Measurements from ENCODE around the gene UGT1A3. TPM values are rescaled to one million over a fixed set of nuclear protein-coding genes. Genes with fewer than 3 reads are reported as not detected.

The UGT1A3 gene
- total RNA-seq, 1 donor from 2014 or later, result not detected

DNA sequence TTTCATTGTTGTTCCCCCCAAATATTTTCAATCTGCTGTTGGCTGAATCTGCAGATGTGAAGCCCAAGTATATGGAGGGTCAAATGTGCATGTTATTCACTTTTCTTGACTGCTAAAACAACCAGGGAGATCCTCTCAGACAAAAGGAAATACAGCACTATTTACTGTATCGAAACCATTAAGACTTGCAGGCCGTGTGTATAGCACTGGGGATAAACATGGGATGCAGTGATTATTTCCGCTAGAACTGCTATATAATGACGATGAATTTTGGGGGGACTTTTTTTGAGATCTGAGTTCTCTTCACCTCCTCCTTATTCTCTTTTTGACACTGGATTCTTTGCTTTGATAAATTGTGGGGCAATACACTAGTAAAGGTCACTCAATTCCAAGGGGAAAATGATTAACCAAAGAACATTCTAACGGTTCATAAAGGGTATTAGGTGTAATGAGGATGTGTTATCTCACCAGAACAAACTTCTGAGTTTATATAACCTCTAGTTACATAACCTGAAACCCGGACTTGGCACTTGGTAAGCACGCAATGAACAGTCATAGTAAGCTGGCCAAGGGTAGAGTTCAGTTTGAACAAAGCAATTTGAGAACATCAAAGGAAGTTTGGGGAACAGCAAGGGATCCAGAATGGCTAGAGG, 27.7 kb downstream of the UGT1A3 start:
- Histone ChIP-seq H3K4me1 (no peaks in the 10 kb centered on the region), H3K27me3 (no peaks in the 10 kb centered on the region), H3K27ac (no peak overlapping the region), H3K36me3 (no peaks in the 10 kb centered on the region), H3K9me3 (no peaks in the 10 kb centered on the region), H3K4me3 (no peak overlapping the region)
- TF ChIP-seq CTCF (IDR thresholded peaks at IDR 0.05), result no peak
- no peak for DNase-seq (ENCODE audit: low spot score in 2 of 2)
- intact Hi-C loops (cut with DNase I), result no loop called here

DNA sequence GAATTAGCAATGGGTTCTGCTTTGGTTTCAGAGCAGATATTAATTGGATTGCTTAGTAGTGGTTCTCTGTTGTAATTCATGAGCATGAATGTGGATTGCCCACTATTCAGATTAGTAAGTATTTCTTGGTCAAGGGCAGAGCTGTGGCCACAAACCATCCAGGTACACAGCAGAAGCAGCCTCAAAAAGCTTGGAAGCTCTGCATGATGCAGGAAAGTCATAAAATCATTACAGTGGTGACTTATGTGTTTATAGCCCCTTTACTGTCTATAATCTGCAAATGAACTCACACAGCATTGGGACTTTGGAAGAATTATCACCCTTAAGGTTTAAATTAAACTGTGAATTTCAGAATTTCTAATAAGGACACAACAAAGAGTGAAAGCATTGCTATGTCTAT, 29.3 kb downstream of the UGT1A3 start:
- Histone ChIP-seq H3K27me3 (no peaks in the 10 kb centered on the region), H3K4me3 (no peak overlapping the region), H3K27ac (no peak overlapping the region), H3K9me3 (no peaks in the 10 kb centered on the region), H3K4me1 (no peaks in the 10 kb centered on the region), H3K36me3 (no peaks in the 10 kb centered on the region)
- intact Hi-C loops (cut with DNase I), result no loop called here
- TF ChIP-seq CTCF (IDR thresholded peaks at IDR 0.05), result no peak
- DNase-seq (ENCODE audit: low spot score in 2 of 2), result no peak

GRCh38 chr2:233758849-233759248, 30.0 kb downstream of the UGT1A3 start:
- TF ChIP-seq CTCF (IDR thresholded peaks at IDR 0.05), result no peak
- H3K4me3 ChIP-seq, result no peak overlapping the region
- no peak overlapping the region for H3K27ac ChIP-seq
- no peaks in the 10 kb centered on the region for H3K36me3 ChIP-seq
- H3K27me3 ChIP-seq, result no peaks in the 10 kb centered on the region
- H3K4me1 ChIP-seq, result no peaks in the 10 kb centered on the region
- DNase-seq (ENCODE audit: low spot score in 2 of 2), result no peak
- H3K9me3 ChIP-seq, result no peaks in the 10 kb centered on the region
- intact Hi-C loops (cut with DNase I), result no loop called here

- H3K4me1 ChIP-seq, result no peaks in the 10 kb centered on the region
- no peak for DNase-seq (ENCODE audit: low spot score in 2 of 2)
- H3K9me3 ChIP-seq, result no peaks in the 10 kb centered on the region
- H3K4me3 ChIP-seq, result no peak within 1 kb of the TSS
- H3K27me3 ChIP-seq, result no peaks in the 10 kb centered on the region
- H3K36me3 ChIP-seq, result no peaks in the 10 kb centered on the region
- intact Hi-C loops (cut with DNase I), result no loop called here
- TF ChIP-seq CTCF (IDR thresholded peaks at IDR 0.05), result no peak
- H3K27ac ChIP-seq, result no peak within 1 kb of the TSS
Observed at GRCh38 chr2:233760043-233760442, 31.2 kb downstream of the UGT1A3 start, which contains the start of gene UGT1A1. TSS of gene UGT1A1 (plus strand) at chr2:233760270. CDS start at chr2:233760288, 18 bp downstream.

DNA sequence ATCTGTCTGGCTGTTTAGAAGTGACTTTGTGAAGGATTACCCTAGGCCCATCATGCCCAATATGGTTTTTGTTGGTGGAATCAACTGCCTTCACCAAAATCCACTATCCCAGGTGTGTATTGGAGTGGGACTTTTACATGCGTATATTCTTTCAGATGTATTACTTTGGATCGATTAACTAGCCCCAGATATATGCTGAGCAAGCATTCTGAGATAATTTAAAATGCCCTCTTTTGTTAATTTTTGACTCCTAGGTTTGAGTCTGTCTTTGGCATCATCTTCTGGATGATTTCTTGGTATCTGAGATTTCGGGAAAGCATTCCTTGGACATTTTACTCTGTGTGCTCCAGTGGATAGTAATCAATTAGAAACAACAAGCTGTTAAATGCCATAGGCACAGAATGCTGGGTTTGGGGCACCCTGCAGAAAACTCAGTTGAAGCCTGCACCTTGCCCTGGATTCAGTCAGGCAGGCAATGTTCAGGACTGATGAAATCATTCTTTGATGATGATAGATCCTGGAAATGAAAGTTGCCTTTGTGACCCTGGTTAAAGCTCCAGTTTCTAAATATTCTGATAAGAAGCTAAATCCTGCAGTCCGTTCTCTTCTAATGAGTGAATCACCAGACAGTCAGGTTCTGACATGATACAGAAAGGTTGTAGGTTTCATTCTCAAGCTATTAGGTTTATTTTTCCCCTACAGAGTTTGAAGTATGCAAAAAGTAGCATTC, 32.4 kb downstream of the UGT1A3 start:
- no peak for TF ChIP-seq CTCF (IDR thresholded peaks at IDR 0.05)
- DNase-seq (ENCODE audit: low spot score in 2 of 2), result no peak
- Histone ChIP-seq H3K4me1 (no peaks in the 10 kb centered on the region), H3K9me3 (no peaks in the 10 kb centered on the region), H3K27ac (no peak overlapping the region), H3K27me3 (no peaks in the 10 kb centered on the region), H3K36me3 (no peaks in the 10 kb centered on the region), H3K4me3 (no peak overlapping the region)
- intact Hi-C loops (cut with DNase I), result no loop called here
